22Rv1 (cell line): ENCODE measurements around the gene CD84.

Source experiments
- CTCF ChIP-seq: fragments of 450-650 bp; IDR thresholded peaks from 2 replicates; pipeline ENCODE4 v1.5.1; 2017; ENCODE audit warnings: mild to moderate bottlenecking
- ZFX ChIP-seq: fragments of 450-650 bp; IDR thresholded peaks from 2 replicates; pipeline ENCODE4 v1.6.1; 2017; ENCODE audit warnings: antibody characterized with exemption, borderline replicate concordance

- TF ChIP-seq CTCF (no peak), ZFX (no peak)
Measured at GRCh38 chr1:160560045-160560705, 19.1 kb downstream of the CD84 start.
